ENCODE results near the gene DDX41. TPM values are rescaled to one million over a fixed set of nuclear protein-coding genes. Genes with fewer than 3 reads are reported as not detected.
"Not testable (repeated sequence)": the region's sequence is repeated elsewhere in the genome, so short reads cannot be mapped to it uniquely, and the experiment has no call there.

Gene DDX41
- total RNA-seq, 1 donor from 2014 or later = 55.4 TPM

DNA sequence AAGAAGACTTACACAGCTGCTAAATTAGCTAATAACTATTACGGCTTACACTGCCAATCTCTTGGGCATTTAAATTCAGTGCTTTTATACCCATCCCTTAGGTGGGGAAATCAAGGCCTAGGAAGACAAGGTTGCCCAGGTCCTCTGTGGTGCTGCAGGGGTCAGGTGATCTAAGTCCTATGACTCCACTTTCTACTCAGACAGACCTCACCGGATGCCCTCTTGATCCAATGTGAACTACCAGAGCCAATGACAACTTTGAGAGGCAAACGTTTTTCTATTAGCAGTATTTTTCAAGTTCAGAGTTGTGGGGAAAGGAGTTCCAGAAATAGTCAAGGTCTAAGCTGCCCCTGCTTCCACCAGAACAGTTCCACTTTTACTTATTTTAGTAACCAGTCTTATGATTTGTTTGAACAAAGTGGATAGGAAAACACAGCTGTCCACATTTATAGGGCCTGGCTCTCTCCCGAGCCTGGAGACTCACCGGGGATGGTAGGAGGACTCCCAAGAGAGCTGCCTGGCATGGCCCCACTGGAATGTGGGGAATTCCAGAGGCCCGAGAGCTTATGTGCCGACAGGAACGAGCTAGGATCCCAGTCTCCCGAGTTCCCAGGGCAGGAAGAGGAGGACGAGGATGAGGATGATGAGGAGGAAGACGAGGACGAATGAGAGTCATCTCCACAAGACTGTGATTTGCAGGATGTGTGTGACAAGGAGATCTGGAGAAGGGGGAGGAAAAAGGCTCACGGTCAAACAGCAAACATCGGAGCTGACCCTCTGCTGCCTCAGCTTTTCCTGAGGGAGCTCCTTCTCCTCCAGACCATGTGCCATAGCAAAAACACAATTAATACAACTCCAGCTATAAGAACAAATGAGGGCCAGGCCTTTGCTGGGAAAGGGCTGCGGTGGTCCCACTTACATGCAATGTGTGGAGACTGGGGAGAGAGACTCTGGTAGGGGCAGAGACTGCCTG is 20.9 kb upstream of the DDX41 start:
- DNase-seq = no peak

DNA sequence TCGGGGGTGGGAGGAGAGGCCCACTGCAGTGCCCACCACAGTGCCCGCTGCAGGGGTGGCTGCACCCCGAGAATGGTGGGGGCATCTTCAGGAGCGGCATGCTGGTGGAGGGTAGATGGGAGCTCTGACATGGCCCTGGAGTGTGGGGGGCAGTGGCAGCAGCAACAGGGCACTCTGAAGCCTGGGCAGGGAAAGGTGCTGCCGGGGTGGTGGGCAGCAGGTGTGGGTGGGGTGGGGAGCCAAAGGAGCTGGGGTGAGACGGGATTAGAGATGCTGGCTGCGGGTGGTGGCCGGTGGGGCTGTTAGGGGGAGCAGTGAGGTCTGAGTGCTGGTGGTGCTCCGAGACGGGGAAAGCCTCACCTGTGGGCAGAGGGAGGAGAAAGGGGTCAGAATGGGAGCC is 19.6 kb upstream of the DDX41 start:
- no peak for DNase-seq

DNA sequence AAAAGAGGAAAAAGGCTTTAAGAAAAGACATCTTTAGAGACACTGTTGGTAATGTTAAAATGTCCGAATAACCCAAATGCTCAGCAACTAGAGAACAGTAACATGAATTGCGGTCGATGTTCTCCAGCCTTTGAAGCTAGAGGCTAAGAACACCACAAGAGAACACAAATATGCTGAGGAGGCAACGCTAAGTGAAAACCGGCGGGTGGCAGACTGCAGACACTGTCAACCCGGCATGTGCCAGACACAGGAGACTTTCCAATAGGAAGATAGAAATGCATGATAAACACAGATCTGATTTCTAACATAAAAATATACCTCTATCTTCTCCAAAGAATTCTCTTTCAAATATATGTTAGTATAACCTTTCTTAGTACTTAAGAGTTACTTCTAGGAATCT is 18.4 kb upstream of the DDX41 start:
- no peak for DNase-seq

DNA sequence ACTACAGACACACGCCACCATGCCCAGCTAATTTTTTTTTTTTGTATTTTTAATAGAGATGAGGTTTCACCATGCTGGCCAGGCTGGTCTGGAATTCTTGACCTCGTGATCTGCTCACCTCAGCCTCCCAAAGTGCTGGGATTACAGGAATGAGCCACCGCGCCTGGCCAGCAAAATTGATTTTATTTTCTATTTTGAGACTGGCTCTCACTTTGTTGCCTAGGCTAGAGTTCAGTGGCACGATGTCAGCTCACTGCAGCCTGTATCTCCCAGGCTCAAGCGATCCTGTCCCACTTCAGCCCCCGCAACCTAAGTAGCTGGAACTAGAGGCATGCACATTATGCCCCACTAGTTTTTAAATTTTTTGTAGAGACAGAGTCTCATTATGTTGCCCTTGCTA is 17.7 kb upstream of the DDX41 start:
- DNase-seq = not testable (repeated sequence)

DNA sequence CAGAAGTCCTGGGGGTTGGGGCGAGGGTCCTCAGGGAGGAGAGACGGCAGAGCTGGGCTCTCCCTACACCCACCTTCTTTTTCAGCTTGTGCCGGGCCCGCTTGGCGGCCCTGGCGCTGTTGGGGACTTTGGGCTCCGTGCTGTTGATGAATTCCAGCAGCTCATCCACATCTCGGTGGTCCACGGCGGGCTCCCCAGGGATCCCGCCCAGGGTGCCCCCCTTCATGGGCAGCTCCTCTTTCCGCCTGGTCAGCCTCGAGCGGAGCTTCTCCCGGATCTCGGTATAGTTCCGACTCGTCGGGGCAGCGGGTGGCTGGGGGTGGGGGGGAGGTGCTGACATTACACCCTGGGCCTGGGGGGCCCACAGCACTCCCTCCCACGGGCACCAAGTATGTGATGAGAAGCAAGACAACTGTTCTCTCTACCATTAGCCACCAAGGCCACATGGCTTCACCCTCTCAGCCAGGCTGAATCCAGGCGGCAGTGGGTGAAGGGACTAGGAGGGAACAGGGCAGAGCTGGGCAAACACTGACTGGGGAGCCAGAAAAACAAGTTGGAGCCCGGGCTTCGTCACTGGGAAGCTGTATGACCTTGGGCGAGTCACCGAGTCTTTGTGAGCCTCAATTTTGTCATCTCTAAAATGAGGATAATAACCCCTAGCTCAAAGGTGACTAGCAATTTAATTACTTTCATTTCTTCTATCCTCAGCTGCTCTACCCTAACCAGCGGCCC is 14.6 kb upstream of the DDX41 start:
- no peak for DNase-seq

DNA sequence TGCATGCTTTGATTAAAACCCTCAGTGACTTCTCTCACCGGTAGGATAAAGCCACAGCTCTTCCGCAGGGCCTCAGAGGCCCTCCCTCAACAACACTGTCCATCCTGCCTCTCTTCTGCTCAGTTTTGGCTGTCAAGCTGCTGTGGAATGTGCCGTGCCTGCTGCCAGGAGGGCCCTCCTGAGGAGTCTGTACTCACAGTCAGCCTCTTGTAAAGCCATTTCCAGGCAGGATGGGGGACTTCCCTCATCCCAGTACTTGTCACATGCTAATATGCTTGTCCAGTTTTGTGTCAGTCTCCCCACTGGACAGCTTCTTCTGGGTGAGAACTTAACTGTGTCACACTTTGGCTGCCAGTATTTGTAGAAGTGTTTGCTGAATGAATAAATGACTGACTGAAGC is 13.9 kb upstream of the DDX41 start:
- DNase-seq = no peak

DNA sequence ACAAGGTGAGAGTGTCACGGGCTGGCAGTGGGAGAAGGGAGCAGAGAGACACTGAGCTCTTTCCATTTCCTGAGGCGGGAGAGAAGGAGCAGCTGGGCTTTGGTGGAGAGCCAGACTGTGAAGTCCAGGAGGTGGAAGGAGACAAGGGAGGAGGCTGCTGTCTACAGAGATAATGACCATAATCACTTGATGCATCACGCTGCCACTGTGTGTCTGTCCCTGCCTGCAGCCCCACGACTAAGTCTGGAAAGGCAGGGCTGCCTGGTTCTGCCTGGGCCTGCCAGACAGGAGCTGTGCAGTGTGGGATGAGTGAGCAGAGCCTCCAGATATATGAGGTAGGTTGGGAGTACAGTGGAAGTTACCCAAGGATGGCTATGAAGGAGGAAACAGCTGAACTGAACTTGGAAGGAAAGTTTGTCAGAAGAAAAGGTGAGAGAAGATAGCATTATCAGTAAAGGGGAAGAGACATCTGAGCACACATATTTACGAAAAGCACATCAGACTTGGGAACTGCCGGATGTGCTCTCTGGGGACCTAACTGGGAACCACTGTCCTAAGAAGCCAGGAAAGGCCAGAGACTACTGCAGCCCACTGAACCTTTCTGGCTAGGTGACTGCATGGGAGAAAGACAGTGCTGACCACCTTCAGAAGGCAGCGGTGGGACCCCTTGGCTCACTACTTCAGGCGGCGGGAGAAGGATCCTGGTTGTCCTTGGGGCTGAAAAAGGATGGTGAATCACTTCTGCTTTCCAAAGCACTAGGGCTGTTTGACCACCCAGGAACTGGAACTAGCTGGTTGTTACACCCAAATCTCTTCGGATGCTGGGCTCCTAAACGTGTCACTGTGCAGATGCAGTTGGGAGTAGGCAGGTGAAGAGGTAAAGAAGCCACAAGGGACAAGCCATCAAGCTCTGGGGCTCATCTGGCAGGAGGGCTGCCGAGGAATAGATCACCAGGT is 12.8 kb upstream of the DDX41 start:
- DNase-seq = no peak

DNA sequence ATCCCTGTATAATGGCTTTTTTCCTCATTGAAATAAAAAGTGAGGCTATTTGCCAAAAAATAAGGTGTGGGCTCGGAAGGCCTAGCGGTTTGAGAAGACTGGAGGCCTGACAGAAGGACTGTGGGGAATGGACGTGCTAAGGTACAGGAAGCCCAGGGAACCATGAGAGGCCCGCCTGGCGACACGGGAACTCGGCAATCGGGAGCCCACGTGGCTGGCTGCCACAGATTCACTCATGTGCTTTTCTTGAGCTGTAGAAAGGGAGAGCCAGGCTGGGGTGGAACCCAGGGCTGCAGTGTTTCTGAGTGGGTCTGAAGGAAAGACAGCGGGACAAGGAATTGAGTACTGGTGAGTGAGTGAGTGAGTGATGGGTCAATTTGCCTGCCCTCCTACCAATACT is 11.9 kb upstream of the DDX41 start:
- no peak for DNase-seq

DNA sequence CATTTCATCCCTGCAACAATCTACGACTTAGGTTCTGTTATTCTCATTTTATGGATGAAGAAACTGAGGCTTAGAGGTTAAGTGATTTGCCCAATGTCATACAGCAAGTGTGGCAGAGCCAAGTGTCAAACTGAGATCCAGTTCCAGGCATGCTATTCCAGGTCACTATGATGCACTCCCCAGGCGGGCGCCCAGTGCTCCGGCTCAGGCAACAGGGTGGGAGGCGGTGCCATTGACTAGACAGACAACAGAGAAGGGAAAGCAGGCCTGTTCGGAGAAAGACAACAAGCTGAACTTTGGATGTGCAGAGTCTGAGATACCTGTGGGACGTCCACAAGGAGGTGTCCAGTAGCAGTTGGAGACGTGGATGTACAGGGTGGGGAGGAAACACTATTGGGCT is 10.8 kb upstream of the DDX41 start:
- DNase-seq = no peak

DNA sequence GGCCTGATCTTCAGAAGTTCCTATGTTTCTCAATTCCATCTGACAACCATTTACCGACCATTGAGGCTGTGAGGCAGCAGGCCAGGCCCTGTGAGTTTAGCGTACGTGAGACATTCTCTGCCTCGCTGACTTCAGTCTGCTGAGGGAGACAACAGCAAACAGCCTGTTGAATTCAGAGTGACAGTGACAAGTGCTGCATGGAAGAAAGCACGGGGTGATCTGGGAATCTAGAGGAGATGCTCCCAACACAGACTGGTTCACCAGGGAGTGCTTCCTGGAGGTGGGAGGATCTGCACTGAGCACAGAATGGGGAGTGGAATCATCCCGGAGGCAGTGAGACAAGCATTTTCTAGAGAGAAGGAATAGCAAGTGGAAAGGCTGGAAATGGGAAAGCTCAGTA is 10.0 kb upstream of the DDX41 start:
- DNase-seq = no peak

DNA sequence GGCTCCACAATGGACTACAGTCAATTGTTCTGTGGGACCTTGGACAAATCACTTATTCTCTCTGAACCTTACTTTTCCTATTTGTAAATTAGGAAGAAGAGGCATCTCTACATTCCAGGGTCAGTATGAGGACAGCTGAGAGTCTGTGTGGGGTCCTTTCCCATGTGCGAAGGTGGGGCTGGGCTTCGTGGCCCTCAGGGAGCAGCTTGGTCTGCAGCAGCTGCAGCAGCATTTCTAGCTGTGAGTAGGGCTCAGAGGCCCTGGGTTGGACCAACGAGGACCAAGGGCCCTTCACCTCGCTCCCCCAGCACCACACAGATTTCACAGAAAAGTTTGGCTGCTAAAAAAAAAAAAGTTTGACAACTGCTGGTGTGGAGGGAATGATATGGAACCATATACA is 9.4 kb upstream of the DDX41 start:
- DNase-seq = no peak

DNA sequence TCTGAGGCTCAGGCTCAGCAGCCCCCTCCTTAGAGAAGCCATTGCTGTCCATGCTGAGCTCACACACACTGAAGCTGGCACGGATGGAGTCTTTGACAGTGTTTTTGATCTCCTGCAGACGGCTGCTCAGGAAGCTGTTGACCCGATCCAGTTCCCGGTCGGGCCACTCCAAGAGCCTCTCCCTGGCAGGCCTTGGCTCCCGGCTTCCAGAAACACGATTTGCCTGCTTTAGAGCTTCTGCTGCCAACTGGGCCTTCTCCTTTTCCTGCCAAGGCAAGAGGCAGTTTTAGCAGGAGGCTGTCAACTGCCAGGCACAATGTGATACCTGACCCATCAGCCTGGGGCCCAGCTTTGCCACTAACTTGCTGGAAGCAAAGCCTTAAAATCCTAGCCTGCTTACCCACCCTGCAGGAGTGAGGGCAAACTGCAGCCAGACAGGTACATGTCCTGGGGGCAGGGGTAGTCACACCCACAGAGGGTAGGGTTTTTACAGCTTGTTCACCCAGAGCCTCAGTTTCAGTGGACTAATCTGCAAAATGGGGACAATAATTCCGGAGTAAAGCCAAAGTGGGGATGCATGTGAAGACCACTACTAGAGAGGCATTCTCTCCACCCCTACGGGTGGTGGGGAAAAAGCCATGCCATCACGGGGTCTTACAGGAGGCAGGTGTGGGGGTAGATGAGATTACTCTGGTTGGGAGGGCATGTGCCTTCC is 8.3 kb upstream of the DDX41 start:
- no peak for DNase-seq

DNA sequence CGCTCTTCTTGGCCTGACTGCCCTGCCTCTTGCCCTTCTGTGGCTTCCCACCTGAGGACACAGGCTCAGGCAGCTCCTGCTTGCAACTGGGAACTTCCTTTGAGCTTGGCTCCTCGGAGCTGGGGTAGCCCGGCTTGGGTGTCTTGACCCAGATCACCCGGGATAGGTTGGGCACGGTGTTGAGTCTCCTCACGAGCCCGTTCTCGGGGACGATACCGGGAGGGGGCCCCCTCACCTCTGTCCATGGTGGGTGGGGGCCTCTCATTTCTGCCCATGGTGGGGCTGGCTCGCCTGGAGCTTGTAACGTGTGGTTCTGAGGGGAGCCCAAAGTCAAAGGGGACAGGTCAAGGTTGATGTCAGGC is 7.8 kb upstream of the DDX41 start:
- no peak for DNase-seq

DNA sequence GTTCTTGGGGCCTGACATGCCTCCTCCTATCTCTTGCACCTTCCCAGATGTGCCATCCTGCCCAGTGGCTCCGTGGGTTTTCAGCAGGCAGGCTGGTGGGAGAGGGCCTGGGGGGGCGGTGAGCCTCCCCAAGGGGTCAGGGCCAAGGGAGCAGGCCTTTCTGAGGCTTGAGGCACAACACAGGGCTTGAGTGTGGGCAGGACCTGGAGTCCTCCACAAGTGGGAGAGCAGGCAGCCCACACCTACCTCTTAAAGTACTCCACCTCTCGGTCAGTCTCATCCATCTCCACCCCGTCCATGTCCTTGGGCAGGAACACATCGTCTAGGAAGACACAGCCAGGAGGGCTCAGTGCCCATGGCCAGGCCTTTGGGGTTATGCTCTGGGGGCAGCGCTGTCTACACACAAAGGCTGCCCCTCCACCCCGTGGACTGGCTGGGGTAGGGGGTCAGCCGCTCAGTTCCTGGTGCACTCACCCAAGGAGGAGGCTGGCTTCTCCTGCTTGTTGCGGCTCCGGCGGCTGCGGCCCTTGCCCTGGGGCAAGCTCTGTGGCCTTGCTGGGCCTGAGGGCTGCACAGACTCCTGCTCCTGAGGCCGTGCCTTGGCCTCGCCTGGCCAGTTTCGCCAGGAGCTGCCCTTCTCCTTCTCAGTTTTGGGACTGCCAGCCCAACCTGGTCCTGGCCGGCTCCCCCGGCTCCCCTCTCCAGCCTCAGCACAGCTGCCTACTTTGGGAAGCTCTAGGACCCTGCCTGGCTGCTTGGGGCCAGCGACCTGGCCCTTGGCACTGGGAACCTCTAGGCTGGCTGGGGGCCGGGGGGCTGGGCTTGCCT is 7.2 kb upstream of the DDX41 start:
- DNase-seq = no peak

DNA sequence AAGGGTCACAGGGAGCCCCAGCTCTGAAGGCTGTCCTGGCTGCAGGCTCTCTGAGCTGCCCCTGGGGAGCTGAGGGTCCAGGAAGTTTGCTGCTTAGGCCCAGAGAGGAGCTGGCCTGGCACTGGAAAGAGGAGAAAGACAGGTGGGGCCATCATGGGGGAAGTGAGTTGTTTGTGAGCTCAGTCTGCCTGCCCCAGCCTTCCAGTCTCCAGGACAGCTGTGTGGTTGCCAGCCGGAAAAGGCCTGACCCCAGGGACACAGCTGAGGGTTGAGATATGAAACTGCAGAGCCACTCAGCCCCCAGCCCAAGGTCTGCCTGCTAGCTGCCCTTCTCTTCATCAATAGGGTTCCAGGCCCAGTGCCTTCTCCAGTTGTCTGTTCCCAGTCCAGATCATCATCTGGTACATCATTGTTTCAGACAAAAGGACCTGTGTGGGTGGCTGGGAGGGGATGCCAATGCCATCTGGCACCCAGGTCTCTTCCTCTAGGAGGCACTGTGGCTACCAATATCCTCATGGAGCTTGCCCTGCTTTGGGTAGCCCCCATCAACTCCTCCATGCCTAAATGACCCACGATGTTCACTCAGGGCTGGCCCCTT is 4.3 kb upstream of the DDX41 start:
- no peak for DNase-seq

DNA sequence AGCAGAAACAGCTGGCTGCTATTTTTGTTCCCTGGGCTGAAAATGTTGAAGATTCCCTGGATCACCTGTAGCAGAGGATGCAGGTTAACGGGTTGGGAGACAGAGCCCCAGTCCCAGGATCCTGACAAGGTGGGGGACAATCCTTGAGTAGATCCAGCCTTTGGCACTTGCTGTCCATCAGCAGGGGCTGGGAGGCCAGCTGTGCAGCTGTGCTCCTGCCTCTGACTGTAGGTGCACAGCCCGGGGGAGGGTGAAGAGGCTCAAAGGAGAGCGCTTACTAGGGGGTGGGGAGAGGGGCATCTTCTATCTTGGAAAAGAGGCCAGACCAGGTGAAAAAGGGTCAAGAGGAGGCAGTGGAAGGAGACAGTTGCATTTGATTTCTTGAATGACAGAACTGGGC is 3.5 kb upstream of the DDX41 start:
- no peak for DNase-seq

DNA sequence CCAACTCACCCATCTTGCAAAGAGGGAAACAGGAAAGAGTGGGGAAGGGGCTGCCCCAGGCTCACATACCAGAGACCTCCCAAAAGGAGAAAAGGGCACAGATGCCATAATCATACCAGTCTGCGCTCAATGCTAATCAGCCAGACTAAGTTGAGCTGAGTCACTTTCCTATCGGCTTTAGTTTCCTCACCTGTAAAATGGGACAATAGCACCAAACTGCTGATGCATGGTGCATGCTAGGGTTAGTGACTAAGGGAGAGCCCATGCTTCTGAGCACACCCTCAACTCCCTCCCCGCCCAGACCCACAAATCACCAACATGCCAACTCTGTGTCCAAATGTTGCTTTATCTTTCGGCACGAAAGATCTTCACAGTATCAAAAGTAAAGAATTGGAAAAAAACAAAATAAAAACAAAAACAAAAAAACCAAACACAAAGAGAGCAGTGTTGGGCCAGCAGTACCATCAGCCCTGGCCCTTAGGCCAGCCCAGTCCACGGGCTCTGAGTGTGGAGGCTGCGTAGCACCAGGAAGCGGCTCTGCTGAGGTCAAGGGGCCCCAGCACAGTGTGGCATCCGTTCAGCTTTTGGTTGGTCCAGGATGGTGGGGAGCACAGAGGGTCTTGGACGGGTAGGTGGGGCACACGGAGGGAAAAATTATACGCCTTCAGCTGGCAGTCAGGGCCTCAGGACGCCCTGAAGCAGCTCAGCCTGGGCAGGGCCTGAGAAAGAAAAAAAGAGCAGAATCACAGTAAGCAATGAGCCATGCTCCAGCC is 2.9 kb upstream of the DDX41 start:
- DNase-seq = no peak

DNA sequence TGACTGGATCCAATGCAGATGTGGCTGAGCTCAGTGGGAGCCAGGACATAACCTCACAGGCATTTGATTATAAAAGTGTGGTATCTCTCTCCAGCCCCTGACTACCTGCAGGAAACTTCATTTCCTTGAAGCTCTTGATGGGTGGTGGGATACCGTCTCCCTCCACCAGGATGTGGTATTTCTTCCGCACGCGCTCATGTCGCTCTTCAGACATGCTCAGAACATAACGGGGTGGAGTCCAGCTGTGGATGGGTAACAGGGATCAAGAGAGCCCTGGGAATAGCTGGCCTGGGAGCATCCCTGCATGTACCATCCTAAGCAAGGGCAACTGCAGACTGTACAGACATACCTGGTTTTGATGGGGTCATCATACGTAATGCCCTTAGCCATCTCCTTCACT is 1.2 kb downstream of the DDX41 start:
- no peak for DNase-seq

DNA sequence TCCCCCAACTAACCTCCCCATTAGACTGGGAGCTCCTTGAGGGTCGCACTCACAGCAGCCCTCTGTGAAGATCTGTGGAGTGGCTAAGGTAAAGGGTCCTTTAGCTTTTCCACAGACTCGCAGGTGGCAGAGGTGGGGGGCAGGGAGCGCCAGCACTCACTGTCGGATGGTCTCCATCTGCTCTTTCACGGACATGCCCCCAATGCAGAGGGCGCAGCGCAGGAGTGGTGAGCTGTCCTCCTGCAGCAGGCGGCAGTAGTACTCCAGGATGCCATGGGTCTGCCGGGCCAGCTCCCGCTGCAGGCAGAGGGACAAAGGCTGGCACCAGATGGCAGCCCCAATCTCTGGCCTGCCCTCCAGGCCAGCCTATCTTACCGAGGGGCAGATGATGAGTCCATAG is 2.2 kb downstream of the DDX41 start:
- DNase-seq = no peak

DNA sequence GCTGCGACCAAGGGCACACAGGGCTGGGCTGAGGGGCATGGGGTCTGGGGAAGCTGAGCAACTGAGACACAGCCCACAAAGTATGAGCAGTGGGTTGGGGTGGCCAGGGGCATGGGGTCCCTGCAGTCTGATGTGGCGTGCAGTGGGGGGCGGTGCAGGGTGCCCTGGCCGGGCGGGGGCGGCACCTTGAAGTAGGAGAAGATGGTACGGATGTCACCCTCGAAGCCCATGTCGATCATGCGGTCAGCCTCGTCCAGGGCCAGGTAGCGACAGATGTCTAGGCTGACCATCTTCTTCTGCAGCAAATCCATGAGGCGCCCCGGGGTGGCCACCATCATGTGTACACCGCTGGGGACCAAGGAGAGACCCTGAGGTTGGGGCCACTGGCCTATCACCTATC is 3.3 kb downstream of the DDX41 start:
- DNase-seq = no peak
